Upper lobe of left lung (tissue), 4 donors: ENCODE data around the gene SRGAP2B.
"Not testable (repeated sequence)": the region's sequence is repeated elsewhere in the genome, so short reads cannot be mapped to it uniquely, and the experiment has no call there.

ENCODE experiments used
- CTCF ChIP-seq, 6 experiments: fragments of 450-650 bp in 4 of 6; fragments of 200-600 bp in 2 of 6; sonication (generic) in 2 of 6; IDR thresholded peaks; one replicate each; pipeline ENCODE4 v1.5.1; 2016 to 2019; ENCODE audit warnings: antibody characterized with exemption in 6 of 6
- EP300 ChIP-seq, 4 donors: sonication (generic); formaldehyde crosslinking; IDR thresholded peaks; one replicate each; pipeline ENCODE4 v1.5.1; 2017; ENCODE audit warnings: antibody characterized with exemption in 4 of 4, control low read depth in 2 of 4
- POLR2A ChIP-seq, 4 donors: fragments of 450-650 bp; IDR thresholded peaks; one replicate each; pipeline ENCODE4 v1.5.1; 2016 to 2017; ENCODE audit warnings: antibody characterized with exemption in 4 of 4, mild to moderate bottlenecking in 2 of 4
- POLR2AphosphoS5 ChIP-seq, 2 donors: sonication (generic); formaldehyde crosslinking; IDR thresholded peaks; one replicate each; pipeline ENCODE4 v1.5.1; 2017; ENCODE audit warnings: antibody characterized with exemption in 2 of 2

GRCh38 chr1:144922785-144923184, 172.3 kb downstream of the SRGAP2B start:
- TF ChIP-seq CTCF, POLR2AphosphoS5, EP300, POLR2A (IDR thresholded peaks at IDR 0.05): not testable (repeated sequence)
